Activated CD8-positive, alpha-beta T cell treated with anti-CD3 and anti-CD28 coated beads for 36 hours (primary cell): ENCODE data around the gene SENP1. TPM values are rescaled to one million over a fixed set of nuclear protein-coding genes. Genes with fewer than 3 reads are reported as not detected.

Experiments used
- ATAC-seq: fragments of 200-7000 bp; cut with Tn5 transposase; one replicate; pipeline ENCODE4 v1.10.0; 2021; ENCODE audit warnings: mild to moderate bottlenecking, moderate library complexity
- CTCF ChIA-PET: fragments of 350-600 bp; sonication (Branson Sonifier 250); formaldehyde crosslinking; loops from one replicate; lab custom pipeline; 2021; ENCODE audit warnings: antibody characterized with exemption; lab: Charles Lee
- POLR2A ChIA-PET: fragments of 350-600 bp; sonication (Branson Sonifier 250); formaldehyde crosslinking; loops from one replicate; lab custom pipeline; 2021; ENCODE audit warnings: antibody characterized with exemption; lab: Charles Lee
- DNase-seq: peaks from one replicate; pipeline ENCODE4 v3.0.0-alpha.2; 2020
- H3K27ac Mint-ChIP-seq: one replicate; pipeline ENCODE4 v1.8.0; 2021; ENCODE audit warnings: mild to moderate bottlenecking, mixed read lengths
- H3K27me3 Mint-ChIP-seq: one replicate; pipeline ENCODE4 v1.8.0; 2021; ENCODE audit warnings: mixed read lengths
- H3K36me3 Mint-ChIP-seq: one replicate; pipeline ENCODE4 v1.8.0; 2021; ENCODE audit warnings: low read depth, mixed read lengths
- H3K4me1 Mint-ChIP-seq: one replicate; pipeline ENCODE4 v1.8.0; 2021; ENCODE audit warnings: low read depth, mixed read lengths
- H3K4me3 Mint-ChIP-seq: one replicate; pipeline ENCODE4 v1.8.0; 2021; ENCODE audit warnings: mild to moderate bottlenecking, moderate library complexity, mixed read lengths
- H3K9me3 Mint-ChIP-seq: one replicate; pipeline ENCODE4 v1.8.0; 2021; ENCODE audit warnings: mixed read lengths
- intact Hi-C: fragments of 100-400 bp; cut with micrococcal nuclease; formaldehyde crosslinking; loops from one replicate; pipeline ENCODE4 v1.10.0; 2022
- total RNA-seq, 2 experiments: library from RNA; stranded (reverse); gene quantifications; one replicate each; pipeline ENCODE4 v1.2.3, GENCODE V29; 2021
- TF ChIP-seq, protein P1 (sequence below): fragments of 200-600 bp; IDR thresholded peaks from one replicate; pipeline ENCODE4 v1.8.0; 2022; ENCODE audit warnings: antibody characterized with exemption, mild to moderate bottlenecking

The SENP1 gene
- total RNA-seq, 2 experiments from 2014 or later = 39.8 to 40.2 TPM

DNA sequence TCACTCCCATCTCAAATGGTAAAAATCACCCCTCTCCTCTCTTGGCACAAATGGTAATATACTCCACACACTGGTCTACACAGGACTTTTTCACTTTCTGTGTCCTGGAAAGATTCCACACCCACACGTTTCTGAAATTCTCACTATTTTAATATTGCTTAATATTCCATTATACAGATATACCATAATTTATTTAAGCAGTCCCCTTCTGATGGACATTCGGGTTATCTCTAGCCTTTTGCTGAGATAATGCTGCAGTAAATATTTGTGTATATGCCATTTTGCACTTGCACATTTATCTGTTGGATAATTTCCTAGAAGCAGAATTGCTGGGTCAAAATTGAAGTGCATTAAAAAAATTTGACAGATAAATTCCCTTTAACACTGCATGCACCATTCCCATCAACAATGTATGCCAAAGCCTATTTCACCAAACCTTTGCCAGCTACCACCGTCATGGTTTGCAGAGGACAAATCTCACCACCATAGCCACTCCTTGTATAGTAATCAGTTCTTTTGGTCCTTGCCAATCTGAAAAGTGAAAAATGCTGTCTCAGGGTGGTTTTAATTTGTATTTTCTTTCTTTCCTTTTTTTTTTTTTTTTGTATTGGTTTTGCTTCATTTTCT lies 86.1 kb downstream of the SENP1 start:
- TF ChIP-seq, protein P1, sequence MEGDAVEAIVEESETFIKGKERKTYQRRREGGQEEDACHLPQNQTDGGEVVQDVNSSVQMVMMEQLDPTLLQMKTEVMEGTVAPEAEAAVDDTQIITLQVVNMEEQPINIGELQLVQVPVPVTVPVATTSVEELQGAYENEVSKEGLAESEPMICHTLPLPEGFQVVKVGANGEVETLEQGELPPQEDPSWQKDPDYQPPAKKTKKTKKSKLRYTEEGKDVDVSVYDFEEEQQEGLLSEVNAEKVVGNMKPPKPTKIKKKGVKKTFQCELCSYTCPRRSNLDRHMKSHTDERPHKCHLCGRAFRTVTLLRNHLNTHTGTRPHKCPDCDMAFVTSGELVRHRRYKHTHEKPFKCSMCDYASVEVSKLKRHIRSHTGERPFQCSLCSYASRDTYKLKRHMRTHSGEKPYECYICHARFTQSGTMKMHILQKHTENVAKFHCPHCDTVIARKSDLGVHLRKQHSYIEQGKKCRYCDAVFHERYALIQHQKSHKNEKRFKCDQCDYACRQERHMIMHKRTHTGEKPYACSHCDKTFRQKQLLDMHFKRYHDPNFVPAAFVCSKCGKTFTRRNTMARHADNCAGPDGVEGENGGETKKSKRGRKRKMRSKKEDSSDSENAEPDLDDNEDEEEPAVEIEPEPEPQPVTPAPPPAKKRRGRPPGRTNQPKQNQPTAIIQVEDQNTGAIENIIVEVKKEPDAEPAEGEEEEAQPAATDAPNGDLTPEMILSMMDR = no peak
- H3K9me3 Mint-ChIP-seq = no peaks in the 10 kb centered on the region
- ATAC-seq (no peak), DNase-seq (no peak)
- CTCF ChIA-PET = no interaction called here
- POLR2A ChIA-PET = no interaction called here
- H3K4me1 Mint-ChIP-seq = no peaks in the 10 kb centered on the region
- H3K27me3 Mint-ChIP-seq = peaks cover 15% of the 10 kb centered on the region
- no peak overlapping the region for H3K4me3 Mint-ChIP-seq
- intact Hi-C loops = no loop called here
- no peak overlapping the region for H3K27ac Mint-ChIP-seq
- no peaks in the 10 kb centered on the region for H3K36me3 Mint-ChIP-seq

DNA sequence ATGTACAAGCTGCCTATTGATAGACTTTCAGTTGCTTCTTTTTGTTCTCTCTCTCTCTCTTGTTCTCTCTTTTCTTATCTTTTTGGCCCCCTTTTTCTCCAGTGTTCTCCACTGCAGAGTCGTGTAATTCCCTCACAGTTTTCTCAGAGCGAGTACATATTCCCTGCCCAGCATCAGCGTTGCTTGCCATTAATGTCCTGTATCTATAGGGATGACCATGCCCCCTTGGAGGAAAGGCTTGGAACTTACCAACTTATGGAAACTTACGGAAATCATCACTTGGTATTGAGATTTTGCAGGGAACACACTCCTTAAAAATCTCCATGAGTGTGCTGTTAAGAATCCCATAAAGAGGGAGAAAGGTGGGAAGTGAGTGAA lies 87.3 kb downstream of the SENP1 start:
- no peaks in the 10 kb centered on the region for H3K36me3 Mint-ChIP-seq
- H3K4me1 Mint-ChIP-seq = no peaks in the 10 kb centered on the region
- no peak overlapping the region for H3K27ac Mint-ChIP-seq
- CTCF ChIA-PET = no interaction called here
- DNase-seq = no peak
- no peak for ATAC-seq
- no peak overlapping the region for H3K4me3 Mint-ChIP-seq
- POLR2A ChIA-PET = no interaction called here
- no peaks in the 10 kb centered on the region for H3K9me3 Mint-ChIP-seq
- intact Hi-C loops = no loop called here
- peaks cover 17% of the 10 kb centered on the region for H3K27me3 Mint-ChIP-seq
- TF ChIP-seq, protein P1 = no peak

DNA sequence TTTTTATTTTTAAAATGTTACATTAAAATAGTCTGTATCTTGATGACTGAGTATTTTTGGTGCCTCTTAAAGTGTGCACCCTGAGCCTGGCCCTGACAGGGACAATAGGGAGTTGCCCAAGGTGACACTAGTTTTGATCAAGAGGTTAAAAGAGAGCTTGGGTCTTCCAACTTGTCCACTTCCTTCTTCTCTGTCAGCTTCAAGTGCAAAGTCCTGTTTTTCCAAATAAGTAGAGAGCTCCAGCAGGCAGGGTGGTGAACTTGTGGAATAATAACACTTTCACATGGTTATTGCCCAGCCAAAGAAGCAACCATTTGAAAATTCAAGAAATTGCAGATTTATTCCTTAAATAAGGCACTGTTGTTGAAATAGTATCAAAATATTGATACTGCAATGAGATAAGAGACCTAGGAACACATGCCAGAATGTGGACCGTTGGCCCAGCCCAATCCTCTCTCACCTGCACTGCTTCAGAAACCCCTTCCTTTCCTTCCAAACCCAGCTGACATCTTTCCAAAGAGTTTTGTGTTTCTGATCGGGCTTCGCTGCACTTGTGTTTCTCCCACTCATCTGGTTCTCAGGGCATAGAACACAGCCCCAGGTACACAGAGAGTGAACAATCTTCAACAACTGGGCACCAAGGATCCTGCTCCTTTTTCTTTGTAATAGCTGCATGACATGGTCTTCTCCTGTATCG lies 87.8 kb downstream of the SENP1 start:
- DNase-seq = no peak
- CTCF ChIA-PET = no interaction called here
- Mint-ChIP-seq H3K4me1 (no peaks in the 10 kb centered on the region), H3K9me3 (no peaks in the 10 kb centered on the region), H3K27ac (no peak overlapping the region), H3K4me3 (no peak overlapping the region), H3K27me3 (peaks cover 18% of the 10 kb centered on the region), H3K36me3 (no peaks in the 10 kb centered on the region)
- intact Hi-C loops = no loop called here
- TF ChIP-seq, protein P1 = no peak
- POLR2A ChIA-PET = no interaction called here
- no peak for ATAC-seq

DNA sequence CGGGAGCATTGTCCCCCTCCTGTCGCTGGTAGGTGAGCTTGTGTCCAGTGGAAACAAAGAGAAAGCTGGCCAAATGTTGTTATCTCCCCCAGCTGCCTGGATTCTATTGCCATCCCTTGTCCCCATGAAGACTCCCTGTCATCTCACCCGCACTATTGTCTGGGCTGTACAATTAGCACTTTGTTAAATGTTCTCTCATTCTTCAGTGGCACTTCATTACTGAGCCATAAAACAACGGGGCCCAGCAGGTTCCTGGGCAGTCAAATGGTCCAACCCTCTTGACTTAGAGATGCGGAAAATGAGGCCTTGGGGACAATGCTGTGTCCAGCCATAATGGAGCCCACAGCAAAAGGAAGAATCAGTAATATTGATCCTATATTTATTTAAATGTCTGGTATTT lies 88.4 kb downstream of the SENP1 start:
- H3K27me3 Mint-ChIP-seq = peaks cover 18% of the 10 kb centered on the region
- DNase-seq (no peak), ATAC-seq (no peak)
- ChIA-PET POLR2A (no interaction called here), CTCF (no interaction called here)
- intact Hi-C loops = no loop called here
- H3K27ac Mint-ChIP-seq = no peak overlapping the region
- no peaks in the 10 kb centered on the region for H3K4me1 Mint-ChIP-seq
- no peak overlapping the region for H3K4me3 Mint-ChIP-seq
- H3K36me3 Mint-ChIP-seq = no peaks in the 10 kb centered on the region
- H3K9me3 Mint-ChIP-seq = no peaks in the 10 kb centered on the region
- TF ChIP-seq, protein P1 = no peak

DNA sequence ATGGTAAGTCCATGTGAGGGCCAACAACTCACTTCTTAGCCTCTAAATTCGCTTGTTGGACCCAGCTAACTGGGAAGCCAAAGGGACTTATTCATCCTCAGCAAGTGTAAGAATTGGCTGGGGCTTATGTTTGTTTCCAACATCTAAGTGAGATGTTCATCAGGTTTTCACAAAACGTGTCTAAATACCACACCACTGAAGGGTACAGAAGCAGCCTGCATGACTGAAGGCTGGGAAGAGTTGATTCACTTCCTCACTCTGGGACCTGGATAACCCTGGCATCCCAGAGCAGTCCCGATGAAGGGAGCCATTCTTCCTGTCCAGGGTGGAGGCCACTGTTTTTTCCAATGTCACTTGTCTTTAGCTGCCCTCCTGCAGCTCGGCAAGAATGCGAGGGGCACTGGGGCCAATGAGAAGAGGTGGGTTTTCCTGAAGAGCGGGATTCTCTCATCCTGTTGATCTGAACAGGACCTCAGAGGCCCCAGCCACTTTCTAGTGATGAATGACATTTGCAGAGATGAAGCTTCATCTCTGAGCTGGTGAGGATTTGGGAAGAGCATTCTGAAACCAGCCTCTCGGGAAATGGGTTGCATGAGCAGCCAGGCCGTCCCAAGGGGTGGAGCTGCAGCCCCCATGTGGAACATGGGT lies 89.4 kb downstream of the SENP1 start:
- Mint-ChIP-seq H3K27me3 (peaks cover 16% of the 10 kb centered on the region), H3K4me3 (no peak overlapping the region), H3K9me3 (no peaks in the 10 kb centered on the region), H3K36me3 (no peaks in the 10 kb centered on the region), H3K4me1 (no peaks in the 10 kb centered on the region), H3K27ac (no peak overlapping the region)
- CTCF ChIA-PET = interaction anchor here (1.3 to 1.4 kb wide), 2 partner anchors 30 to 83 kb away, joined by 3 read pairs; no protein-coding TSS in a partner anchor
- TF ChIP-seq, protein P1 = no peak
- no peak for ATAC-seq
- no peak for DNase-seq
- POLR2A ChIA-PET = interaction anchor here (0.6 kb wide), 1 partner anchor 66 kb away, joined by 3 read pairs; no protein-coding TSS in a partner anchor
- intact Hi-C loops = no loop called here
